Stimulated activated CD4-positive, alpha-beta T cell treated with anti-CD3 and anti-CD28 coated beads, Interleukin-4, amount 100 ng/mL, for 48 hours (primary cell): ENCODE results near the gene MAPK7.

ENCODE experiments used
- DNase-seq, 2 donors: peaks; one replicate each; pipeline ENCODE4 v3.0.0-alpha.2; 2020; ENCODE audit warnings: low read depth in 2 of 2

Gene MAPK7

DNA sequence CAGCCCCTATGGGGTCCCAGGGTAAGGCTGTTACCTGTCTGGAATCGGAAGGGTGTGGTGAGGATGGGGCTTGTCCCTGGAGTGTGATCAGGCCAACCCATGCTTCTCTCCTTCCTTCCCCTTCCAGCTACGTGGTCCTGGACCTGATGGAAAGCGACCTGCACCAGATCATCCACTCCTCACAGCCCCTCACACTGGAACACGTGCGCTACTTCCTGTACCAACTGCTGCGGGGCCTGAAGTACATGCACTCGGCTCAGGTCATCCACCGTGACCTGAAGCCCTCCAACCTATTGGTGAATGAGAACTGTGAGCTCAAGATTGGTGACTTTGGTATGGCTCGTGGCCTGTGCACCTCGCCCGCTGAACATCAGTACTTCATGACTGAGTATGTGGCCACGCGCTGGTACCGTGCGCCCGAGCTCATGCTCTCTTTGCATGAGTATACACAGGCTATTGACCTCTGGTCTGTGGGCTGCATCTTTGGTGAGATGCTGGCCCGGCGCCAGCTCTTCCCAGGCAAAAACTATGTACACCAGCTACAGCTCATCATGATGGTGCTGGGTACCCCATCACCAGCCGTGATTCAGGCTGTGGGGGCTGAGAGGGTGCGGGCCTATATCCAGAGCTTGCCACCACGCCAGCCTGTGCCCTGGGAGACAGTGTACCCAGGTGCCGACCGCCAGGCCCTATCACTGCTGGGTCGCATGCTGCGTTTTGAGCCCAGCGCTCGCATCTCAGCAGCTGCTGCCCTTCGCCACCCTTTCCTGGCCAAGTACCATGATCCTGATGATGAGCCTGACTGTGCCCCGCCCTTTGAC is 2.4 kb downstream of the MAPK7 start:
- no peak for DNase-seq

DNA sequence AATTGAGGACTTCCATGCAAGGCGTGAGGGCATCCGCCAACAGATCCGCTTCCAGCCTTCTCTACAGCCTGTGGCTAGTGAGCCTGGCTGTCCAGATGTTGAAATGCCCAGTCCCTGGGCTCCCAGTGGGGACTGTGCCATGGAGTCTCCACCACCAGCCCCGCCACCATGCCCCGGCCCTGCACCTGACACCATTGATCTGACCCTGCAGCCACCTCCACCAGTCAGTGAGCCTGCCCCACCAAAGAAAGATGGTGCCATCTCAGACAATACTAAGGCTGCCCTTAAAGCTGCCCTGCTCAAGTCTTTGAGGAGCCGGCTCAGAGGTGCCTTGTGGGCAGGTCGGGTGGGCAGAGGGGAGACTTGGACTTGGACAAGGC is 3.1 kb downstream of the MAPK7 start:
- DNase-seq, result no peak

DNA sequence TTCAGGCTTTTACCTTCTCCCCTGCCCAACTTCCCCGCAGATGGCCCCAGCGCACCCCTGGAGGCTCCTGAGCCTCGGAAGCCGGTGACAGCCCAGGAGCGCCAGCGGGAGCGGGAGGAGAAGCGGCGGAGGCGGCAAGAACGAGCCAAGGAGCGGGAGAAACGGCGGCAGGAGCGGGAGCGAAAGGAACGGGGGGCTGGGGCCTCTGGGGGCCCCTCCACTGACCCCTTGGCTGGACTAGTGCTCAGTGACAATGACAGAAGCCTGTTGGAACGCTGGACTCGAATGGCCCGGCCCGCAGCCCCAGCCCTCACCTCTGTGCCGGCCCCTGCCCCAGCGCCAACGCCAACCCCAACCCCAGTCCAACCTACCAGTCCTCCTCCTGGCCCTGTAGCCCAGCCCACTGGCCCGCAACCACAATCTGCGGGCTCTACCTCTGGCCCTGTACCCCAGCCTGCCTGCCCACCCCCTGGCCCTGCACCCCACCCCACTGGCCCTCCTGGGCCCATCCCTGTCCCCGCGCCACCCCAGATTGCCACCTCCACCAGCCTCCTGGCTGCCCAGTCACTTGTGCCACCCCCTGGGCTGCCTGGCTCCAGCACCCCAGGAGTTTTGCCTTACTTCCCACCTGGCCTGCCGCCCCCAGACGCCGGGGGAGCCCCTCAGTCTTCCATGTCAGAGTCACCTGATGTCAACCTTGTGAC is 3.6 kb downstream of the MAPK7 start:
- DNase-seq, result no peak

DNA sequence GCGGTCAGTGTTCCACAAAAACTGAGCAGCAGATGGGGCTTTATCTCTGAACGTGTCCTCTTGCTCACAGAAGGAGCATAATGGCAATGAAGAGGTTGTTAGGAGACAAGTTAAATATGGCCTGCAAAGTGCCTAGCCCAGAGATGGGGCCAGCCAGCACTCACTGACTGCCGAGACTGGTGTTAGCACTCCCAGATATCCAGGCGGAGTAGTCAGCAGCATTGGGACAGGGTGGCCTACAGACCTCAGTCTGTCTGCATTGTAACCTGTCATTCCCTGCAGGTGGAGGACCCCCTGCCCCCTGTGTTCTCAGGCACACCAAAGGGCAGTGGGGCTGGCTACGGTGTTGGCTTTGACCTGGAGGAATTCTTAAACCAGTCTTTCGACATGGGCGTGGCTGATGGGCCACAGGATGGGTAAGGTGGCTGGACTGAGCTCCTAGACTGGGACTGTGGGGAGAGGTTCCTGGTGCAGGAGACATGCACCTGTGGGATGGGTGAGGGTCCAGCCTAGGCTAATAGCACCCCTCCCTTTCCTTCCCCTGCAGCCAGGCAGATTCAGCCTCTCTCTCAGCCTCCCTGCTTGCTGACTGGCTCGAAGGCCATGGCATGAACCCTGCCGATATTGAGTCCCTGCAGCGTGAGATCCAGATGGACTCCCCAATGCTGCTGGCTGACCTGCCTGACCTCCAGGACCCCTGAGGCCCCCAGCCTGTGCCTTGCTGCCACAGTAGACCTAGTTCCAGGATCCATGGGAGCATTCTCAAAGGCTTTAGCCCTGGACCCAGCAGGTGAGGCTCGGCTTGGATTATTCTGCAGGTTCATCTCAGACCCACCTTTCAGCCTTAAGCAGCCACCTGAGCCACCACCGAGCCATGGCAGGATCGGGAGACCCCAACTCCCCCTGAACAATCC is 4.5 kb downstream of the MAPK7 start:
- no peak for DNase-seq

DNA sequence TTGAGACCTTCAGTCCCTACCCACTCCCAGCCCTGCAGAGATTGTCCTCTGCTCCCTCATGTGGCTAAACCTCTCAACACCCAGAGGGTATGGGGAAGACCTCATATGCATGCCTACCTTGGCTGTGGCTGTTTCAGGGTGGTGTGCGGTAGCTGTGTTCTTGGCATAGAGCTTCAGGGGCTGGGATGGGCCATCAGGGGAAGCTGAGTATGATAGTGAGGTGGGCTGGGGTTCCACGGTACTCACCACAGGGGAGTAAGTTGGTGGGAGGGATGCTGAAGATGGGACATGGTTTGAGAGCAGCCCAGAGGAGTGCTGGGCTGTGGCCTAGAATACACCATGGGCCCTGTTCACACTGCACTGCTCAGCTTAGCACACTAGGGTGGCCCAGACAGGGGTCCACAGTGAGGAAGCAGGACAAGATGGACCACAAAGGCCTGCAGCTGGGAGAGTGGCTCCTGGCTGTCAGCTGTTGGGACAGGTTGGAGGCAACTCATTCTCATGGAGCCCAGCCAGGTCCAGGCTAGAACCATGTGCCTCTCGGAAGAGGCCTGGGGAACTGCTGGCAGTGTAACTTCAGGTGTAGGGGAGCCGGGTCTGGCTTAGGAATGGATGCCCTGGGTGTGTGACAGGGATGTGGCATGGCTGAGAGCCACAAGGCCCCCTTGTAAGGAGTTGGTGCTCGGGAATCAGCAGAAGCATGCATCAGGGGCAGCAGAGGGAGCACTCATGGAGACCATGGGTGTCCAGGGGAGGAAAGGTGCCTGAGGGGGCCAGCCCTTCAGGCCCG is 5.6 kb downstream of the MAPK7 start:
- DNase-seq, result no peak

DNA sequence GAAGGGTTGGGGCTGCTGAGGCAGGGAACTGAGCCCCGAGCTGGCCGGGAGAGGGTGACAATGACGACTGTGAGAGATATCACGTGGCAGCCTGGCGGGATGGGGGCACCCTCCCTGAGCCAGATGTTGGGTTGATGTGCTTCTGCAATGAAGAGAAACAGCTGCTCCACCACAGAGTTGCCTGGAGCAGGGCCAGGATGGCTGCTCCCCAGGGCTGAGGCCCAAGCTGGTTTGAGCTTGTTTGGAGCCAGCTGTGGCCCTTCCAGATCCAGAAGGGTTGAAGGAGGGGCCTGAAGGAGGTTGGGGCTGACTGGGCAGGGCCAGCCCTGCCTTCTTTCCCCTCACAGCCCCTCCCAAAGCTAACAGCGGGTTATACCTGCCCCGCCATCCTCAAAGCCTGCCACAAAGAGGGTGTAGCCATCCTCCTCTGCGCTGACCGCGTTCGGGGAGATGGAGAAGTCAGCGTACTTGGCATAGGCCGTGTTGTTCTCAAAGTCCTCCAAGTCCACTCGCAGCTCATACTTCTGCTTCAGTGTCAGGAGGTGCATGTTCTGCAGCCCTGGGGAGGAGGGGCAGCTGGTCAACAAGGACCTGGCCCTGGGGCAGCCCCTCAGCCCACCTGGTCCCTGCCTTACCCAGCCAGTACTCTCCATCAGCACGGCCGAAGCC is 6.6 kb downstream of the MAPK7 start:
- no peak for DNase-seq

DNA sequence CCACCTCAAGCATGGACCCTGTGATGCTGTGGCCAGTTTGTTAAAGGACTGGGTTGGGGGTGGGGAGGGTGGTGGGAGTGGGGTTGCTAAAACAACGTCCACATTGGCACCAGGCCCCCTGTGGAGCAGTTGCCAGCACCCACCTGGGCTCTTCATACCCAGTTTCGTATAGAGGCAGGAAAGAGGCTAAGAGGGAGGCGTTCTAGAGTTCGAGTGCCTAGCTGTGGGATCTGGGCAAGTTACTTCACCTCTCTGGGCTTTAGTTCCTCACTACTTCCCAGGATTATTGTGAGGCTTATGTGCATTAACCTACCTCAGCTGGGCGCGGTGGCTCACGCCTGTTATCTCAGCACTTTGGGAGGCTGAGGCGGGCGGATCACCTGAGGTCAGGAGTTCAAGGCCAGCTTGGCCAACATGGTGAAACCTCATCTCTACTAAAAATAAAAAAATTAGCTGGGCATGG is 7.3 kb downstream of the MAPK7 start:
- no peak for DNase-seq

DNA sequence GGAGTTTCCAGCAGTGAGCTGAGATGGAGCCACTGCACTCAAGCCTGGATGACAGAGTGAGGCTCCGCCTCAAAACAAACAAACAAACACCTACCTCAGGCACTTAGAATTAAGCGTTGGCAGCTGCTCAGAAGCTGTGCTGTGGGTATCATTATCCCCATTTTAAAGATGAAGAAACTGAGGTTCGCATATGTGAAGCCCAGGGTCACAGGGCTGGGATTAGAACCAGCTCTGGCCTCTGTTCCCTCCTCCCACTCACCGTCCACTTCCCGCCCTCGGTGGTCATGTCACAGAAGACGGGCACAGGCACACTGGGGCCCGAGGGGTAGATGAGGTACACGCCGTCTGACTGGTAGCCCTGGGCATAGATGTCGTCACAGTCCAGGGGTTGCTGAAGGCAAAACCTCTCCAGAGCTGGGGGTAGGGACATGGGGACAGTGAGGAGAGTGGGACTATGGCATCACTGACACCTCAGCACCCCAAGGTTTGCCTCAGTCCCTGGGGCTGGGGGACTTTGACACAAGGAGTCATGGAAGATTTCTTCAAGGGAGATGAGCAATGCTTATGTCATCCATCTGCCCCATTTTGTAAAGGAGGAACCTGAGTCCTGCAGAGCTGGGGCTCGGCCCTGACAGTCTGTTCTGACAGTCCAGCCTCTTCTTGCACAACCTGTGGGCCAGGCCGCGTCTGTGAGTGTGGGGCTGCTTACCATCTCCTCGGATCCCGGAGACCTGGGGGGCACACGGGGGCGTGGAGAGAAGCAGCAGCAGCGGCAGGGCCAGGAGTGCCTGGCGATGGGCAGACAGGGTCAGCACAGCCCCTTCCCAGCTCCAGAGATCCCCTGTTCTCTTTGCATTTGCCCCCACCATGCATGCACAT is 8.0 kb downstream of the MAPK7 start:
- no peak for DNase-seq

DNA sequence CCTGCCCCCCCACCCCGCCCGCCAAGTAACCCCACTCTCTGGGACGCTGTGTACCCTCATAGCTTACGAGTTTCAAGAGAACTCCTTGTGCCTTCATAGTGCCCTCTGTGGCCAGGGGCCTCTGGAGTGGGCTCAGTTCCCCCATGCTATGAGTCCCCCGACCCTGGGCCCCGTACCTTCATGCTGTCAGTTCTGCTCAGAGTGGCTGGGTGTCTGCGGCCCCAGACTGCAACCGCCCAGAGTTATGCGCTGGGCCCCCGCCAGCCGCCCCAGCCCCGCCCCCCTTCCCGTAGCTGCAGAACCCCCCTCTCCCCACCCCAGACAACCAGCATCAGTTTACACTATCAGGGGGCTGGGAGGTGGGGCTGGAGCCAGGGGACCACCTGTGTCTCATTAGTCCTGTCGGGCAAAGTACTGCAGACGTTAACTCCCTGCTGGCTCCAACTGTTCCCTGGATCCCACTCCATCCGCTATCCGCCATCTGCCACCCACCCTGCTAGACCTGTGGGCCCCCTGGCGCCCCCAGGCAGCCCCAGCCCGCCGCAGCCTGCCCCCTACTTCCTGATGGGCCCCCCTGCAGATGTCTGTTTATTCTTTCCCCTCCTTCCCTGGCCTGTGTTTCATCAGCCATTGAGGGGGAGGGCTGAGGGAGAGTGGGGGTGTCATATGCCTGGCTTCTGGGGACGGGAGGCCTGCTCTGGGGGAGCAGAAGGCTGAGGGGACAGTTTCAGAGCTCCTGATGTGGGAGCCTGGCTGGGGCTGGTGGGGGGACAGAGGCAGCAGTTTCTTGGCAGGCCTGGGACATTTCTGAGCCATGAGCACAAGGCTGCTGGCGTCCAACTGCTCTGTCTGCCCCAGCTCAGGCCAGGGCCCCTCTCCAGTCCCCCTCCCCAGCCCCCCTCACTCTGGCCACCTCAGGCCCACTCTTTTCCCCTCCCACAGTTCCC is 8.9 kb downstream of the MAPK7 start, which contains the start of gene MFAP4:
TSS of gene MFAP4 (minus strand) at position 217 of the 947 bp plus-strand sequence. CDS start at position 182, 35 bp downstream.
- DNase-seq, result no peak

DNA sequence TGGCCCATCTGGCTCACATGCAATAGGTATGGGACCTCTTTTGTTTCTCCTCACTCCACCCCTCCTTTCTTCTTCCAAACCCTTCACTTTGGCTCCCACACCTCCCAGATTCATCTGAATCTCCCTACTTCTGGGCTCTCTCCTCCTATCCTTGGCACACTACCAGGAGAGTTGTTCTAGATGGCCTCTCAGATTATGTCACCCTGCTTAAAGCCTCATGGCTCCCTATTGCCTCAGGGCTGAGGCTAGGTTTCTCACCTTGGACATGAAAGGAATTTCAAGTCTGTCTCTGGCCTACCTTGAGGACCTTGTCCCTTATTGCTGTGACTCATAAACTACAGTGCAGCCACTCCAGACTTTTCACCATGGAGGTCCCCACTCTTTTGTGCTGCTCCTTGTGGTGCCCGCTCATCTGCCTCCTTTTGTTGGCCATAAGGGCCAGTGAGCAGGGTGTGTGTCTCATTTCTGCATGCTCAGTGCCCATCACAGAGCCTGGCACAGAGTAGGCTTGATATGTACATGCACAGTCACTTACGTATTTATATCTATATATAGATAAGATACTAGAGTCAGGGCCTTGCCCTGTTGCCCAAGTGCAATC is 9.7 kb downstream of the MAPK7 start:
- no peak for DNase-seq

DNA sequence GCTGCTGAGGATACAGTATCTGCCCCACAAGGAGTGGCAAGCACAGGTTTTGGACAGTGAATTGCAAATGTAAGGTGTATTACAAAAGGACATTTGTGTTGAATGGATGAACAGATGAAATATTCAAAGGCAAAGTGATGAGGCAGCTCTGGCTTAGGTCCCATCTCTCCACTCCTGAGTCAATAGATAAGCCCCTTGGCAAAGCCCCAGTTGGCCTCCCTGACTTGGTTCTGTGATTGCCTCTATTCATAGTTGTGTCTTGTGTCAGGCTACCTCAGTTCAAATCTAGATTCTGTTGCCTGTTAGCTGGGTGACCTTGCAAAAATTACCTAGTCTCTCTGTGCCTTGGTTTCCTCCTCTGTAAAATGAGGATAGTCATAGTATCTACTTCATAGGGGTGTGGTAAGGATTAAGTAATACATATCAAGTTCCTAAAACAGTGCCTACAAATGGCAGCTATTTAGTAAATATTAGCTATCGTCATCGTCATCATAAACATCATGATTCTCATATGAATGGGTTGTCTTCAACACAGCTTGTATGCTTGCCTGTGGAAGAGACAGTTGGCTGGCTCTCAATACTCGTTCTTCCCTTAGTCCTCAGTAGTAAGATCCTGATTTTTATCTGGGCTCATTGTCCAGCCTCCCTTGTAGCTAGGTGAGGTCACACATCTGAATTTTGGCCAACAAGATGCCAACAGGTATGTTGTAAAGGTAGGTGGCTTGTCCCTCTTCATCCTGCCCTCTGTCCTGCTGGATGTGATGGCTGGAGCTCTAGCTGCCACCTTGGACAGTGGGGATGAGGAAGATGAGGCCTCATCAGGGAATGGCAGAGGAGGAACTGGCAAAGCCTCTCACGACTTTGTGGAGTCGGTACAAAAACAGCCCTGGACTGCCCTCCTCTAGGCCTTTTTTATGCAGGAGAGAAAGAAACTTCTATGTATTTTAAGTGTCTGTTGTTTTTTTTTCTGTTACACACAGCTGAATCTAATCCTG is 10.8 kb downstream of the MAPK7 start:
- DNase-seq, result no peak

DNA sequence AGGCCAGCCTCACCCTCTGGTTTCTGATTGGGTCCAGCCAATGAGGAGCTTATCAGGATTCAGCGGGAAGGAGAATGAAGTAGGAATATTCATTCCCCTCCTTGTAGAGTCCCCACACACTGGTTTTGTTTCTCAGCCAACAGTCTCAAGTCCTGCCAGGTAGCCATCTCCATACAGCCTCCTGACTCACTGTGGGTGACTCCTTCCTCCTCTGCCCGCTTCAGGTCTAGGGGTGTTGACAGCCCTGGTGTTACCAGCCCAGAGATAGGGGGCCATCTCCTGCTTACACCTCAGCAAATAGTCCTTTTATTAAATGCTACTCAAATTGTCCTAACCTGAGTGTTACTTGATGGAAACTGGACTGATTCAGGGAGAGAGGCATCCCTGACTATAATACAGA is 12.7 kb downstream of the MAPK7 start:
- no peak for DNase-seq

DNA sequence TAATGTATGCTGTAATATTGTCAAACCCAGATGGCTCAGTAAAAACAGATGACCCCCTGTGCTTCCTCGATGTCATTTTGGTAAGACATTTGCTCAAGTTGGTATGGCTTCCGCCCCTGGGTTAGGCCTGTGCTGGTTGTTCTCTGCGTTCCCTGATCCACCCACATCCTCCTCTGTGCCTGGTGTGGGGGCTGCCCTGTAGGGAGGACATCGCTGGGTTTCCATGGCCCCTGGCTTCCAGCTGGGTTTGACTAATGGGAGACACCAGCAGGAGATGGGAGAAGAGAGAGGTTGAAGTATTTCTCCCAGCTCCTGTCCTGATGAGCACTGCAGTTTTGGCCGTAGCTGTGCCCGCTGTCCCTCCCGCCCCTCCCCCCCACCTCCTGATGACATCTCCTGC is 13.1 kb downstream of the MAPK7 start:
- no peak for DNase-seq

DNA sequence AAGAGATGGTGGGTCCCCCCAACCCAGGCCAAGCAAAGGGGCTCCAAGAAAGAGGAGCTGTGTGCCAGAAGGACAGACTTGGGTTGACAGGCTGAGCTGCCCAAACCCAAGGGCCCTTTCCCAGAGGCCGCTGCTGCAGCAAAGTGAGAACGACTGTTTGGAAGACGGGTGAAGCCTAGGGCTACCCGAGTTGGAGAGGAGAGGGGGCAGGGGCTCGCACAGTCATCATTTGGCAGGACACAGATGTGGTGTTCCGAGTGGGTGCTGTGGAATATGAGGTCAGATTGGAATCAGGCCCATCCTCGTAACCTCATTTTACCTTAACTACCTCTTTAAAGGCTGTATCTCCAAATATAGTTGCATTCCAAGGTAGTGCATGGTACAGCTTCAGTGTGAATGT is 14.0 kb downstream of the MAPK7 start:
- no peak for DNase-seq

DNA sequence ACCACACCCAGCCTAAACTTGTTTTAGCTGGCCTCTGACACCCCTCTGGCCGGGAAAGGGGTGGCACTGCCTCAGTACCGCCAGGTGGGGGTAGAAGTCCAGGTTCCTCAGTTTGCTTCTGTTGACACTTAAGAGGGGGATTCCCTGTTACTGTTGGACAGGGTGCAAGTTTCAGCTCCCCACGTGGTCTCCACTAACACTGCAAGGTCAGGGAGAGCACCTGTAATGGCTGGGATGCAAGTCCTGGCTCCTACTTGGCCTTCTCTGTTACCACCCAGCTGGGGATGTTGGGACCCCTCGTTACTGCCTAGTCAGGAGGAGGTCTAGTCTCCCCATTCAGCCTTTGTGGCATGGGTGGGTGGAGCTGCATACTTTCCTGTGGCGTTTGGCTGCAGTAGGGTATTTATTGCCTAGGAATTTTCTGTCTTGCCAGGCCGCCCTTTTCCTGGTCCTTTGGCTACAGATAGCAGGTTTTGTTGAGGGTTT is 19.3 kb downstream of the MAPK7 start:
- DNase-seq, result no peak

DNA sequence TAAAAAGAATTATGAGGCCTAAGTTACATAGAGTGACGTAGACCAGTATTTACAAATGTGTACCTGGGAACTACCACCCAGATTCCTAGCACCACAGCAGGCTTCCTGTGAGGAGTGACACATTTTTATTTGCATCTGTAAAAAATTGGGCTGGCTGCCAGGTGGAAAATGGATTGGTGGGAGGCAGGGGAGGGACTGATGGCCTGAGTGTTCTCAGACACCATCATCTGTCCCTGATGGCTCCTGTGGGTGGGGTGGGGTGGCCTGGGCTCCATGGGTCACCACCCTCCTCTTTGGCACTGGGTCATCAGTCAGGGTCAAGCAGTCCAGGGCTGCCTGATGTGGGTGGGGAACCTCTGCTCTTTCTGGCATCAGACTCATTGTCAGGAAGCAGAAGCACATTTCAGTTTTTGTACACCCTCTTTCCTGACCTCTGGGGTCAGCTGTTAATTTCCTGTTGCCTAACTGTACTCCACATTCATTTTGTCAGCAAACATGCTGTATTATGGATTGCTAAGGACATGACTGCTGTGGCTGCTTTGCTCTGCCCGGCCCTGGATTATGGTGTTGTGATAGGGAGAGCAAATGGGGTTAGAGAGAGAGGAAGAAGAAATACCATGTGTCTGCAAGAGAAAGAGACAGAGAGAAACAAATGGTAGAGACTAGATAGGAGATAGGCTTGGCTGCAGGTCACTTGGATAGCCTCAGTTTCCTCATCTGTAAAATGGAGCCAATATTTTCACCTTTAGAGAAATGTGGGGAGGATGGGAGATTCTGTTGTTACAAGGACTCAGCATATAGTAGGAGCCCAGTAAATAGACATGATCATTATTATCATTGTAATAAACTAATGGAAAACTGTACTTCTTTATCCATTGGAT is 20.2 kb downstream of the MAPK7 start:
- no peak for DNase-seq
